MM.1S (cell line): ENCODE data around the gene ZNF415.

Experiments used
- EZH2 ChIP-seq: fragments of 300-600 bp; sonication (generic); optimal IDR thresholded peaks from 2 replicates; pipeline ENCODE3; 2017; ENCODE audit warnings: low read depth, mild to moderate bottlenecking, antibody characterized with exemption, low read length, mixed read lengths
- TF ChIP-seq, protein P1 (sequence below): fragments of 300-600 bp; sonication (generic); IDR thresholded peaks from 2 replicates; pipeline ENCODE4 v1.5.1; 2016; ENCODE audit warnings: antibody characterized with exemption, low read length, mixed read lengths

- TF ChIP-seq, protein P1, sequence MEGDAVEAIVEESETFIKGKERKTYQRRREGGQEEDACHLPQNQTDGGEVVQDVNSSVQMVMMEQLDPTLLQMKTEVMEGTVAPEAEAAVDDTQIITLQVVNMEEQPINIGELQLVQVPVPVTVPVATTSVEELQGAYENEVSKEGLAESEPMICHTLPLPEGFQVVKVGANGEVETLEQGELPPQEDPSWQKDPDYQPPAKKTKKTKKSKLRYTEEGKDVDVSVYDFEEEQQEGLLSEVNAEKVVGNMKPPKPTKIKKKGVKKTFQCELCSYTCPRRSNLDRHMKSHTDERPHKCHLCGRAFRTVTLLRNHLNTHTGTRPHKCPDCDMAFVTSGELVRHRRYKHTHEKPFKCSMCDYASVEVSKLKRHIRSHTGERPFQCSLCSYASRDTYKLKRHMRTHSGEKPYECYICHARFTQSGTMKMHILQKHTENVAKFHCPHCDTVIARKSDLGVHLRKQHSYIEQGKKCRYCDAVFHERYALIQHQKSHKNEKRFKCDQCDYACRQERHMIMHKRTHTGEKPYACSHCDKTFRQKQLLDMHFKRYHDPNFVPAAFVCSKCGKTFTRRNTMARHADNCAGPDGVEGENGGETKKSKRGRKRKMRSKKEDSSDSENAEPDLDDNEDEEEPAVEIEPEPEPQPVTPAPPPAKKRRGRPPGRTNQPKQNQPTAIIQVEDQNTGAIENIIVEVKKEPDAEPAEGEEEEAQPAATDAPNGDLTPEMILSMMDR, result no peak
- no peak for TF ChIP-seq EZH2
Observed at GRCh38 chr19:53101518-53101917, 31.2 kb downstream of the ZNF415 start.
